Measurements from ENCODE around the gene PDXK. TPM values are rescaled to one million over a fixed set of nuclear protein-coding genes. Genes with fewer than 3 reads are reported as not detected.

PDXK gene
- total RNA-seq, 1 experiment from 2014 or later = 175 TPM

DNA sequence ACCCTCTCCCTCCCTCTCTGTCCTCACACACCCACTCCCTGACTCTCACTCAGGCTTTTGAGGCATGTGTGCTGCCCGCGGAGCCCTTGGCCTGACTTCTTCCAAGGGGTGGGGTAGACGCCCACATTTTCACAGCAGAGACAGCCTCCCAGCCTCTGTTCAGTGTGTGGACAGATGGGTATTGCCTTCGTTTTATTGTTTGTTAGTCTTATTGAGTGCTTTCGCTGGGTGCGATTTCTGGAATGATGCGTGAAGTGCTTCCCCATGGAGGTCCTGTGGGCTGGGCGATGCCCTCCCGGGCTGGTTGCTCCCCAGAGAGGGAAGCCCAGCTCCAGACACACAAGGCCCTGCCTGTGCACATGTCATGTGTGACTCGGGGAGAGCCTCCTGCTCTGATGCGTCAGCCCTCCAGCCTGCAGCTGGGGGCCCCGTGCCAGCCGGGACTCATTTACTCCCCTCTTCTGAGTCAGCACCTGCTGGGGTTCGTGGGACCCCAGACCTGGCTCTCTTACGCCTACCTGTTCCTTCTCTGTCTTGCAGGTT lies 14.7 kb downstream of the PDXK start:
- H3K4me3 ChIP-seq = no peak overlapping the region
- no peak overlapping the region for H3K4me2 ChIP-seq
- intact Hi-C loops (cut with micrococcal nuclease; ENCODE audit: unreplicated experiment) = no loop called here
- TF ChIP-seq, protein P1, sequence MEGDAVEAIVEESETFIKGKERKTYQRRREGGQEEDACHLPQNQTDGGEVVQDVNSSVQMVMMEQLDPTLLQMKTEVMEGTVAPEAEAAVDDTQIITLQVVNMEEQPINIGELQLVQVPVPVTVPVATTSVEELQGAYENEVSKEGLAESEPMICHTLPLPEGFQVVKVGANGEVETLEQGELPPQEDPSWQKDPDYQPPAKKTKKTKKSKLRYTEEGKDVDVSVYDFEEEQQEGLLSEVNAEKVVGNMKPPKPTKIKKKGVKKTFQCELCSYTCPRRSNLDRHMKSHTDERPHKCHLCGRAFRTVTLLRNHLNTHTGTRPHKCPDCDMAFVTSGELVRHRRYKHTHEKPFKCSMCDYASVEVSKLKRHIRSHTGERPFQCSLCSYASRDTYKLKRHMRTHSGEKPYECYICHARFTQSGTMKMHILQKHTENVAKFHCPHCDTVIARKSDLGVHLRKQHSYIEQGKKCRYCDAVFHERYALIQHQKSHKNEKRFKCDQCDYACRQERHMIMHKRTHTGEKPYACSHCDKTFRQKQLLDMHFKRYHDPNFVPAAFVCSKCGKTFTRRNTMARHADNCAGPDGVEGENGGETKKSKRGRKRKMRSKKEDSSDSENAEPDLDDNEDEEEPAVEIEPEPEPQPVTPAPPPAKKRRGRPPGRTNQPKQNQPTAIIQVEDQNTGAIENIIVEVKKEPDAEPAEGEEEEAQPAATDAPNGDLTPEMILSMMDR (conservative IDR thresholded peaks at IDR 0.05) = no peak
- no peak for TF ChIP-seq EZH2 (IDR thresholded peaks at IDR 0.05; ENCODE audit: low read depth)
- DNase-seq = no peak
- no peak overlapping the region for H3K27ac ChIP-seq
- no peaks in the 10 kb centered on the region for H3K27me3 ChIP-seq (ENCODE audit: insufficient read depth, low read depth)
- no peak overlapping the region for H2AFZ ChIP-seq
- no peaks in the 10 kb centered on the region for H3K36me3 ChIP-seq (ENCODE audit: low read depth)
- peaks cover 43% of the 10 kb centered on the region for H4K20me1 ChIP-seq (ENCODE audit: insufficient read depth)
- no peaks in the 10 kb centered on the region for H3K9me3 ChIP-seq (ENCODE audit: insufficient read depth, low read depth)
- H3F3A ChIP-seq (ENCODE audit: insufficient read depth, low read depth) = no peaks in the 10 kb centered on the region
- H3K9me2 ChIP-seq (ENCODE audit: insufficient read depth) = no peaks in the 10 kb centered on the region
- H3K4me1 ChIP-seq (replicated peaks; ENCODE audit: insufficient read depth) = peaks cover 9% of the 10 kb centered on the region; the same call in 1 of the 2 replicates
- BruUV-seq (replicated peaks) = no TSS peak
- POLR2A ChIA-PET (ENCODE audit: unreplicated experiment) = no interaction called here
- H3K79me2 ChIP-seq (ENCODE audit: low read depth) = peaks cover 73% of the 10 kb centered on the region
- CTCF ChIA-PET = no interaction called here

DNA sequence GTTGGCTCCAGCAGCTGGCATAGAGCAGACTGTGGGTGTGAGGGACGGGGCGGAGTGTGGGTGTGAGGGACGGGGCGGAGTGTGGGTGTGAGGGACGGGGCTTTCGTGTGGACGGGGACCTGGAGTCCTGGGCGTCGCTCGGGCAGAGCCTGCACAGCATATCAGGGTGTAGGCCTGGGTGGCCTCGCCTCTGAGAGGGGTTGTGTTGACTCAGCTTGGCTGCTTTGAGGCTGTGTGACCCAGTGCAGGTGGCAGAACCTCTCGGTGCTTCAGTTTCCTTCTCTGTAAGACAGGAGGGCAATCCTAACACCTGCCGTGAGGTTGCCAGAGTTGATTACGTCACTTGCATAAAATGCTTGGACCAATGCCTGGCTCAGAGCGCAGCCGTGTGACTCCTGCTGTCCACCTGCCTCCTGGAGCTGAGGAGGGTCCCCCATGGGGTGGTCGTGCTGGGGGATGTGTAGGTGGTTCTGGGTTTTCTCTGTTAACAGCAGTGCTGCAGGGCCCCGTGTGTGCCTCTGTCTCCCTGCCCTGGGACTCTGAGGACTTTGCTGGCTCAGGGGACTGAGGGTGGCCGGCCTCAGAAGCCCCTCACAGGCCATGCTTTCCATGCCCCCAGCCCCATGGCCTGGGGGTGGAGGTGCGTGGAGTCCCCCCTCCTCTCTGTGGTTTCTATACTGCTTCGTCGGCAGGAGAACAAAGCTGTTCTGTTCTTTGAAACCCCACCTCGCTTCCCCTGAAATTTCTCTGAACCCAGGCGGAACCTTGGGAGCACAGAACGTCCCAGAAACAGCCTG lies 15.4 kb downstream of the PDXK start:
- Histone ChIP-seq H3K4me2 (no peak overlapping the region), H4K20me1 (ENCODE audit: insufficient read depth) (peaks cover 42% of the 10 kb centered on the region), H3K36me3 (ENCODE audit: low read depth) (no peaks in the 10 kb centered on the region), H3F3A (ENCODE audit: insufficient read depth, low read depth) (peaks cover 6% of the 10 kb centered on the region; the same call in 1 of the 2 replicates), H2AFZ (no peak overlapping the region), H3K79me2 (ENCODE audit: low read depth) (peaks cover 70% of the 10 kb centered on the region), H3K27ac (no peak overlapping the region), H3K9me3 (ENCODE audit: insufficient read depth, low read depth) (no peaks in the 10 kb centered on the region), H3K27me3 (ENCODE audit: insufficient read depth, low read depth) (no peaks in the 10 kb centered on the region), H3K9me2 (ENCODE audit: insufficient read depth) (no peaks in the 10 kb centered on the region), H3K4me3 (no peak overlapping the region), H3K4me1 (replicated peaks; ENCODE audit: insufficient read depth) (peaks cover 2% of the 10 kb centered on the region; the same call in 1 of the 2 replicates)
- ChIA-PET CTCF (no interaction called here), POLR2A (ENCODE audit: unreplicated experiment) (no interaction called here)
- no peak for DNase-seq
- intact Hi-C loops (cut with micrococcal nuclease; ENCODE audit: unreplicated experiment) = no loop called here
- no TSS peak for BruUV-seq (replicated peaks)
- TF ChIP-seq, protein P1 (conservative IDR thresholded peaks at IDR 0.05) = no peak
- TF ChIP-seq EZH2 (IDR thresholded peaks at IDR 0.05; ENCODE audit: low read depth) = no peak

DNA sequence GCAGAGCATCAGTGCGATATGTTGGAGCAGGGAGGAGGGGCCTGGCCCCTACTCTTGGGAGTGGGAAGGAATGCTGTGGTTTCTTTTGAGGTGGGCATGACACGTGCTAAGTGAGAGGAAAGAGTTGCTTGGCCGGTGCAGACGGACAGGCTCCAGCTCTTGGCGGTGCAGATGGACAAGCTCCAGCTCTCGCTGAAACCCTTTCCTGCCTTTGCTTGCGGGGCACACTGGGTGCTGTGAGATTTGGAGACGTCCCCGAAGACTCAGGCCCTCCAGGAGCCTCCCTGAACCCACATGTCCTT lies 15.9 kb downstream of the PDXK start:
- Histone ChIP-seq H3K36me3 (ENCODE audit: low read depth) (no peaks in the 10 kb centered on the region), H3F3A (ENCODE audit: insufficient read depth, low read depth) (peaks cover 8% of the 10 kb centered on the region; the same call in 1 of the 2 replicates), H3K4me2 (no peak overlapping the region), H3K79me2 (ENCODE audit: low read depth) (peaks cover 66% of the 10 kb centered on the region), H4K20me1 (ENCODE audit: insufficient read depth) (peaks cover 36% of the 10 kb centered on the region), H3K4me3 (no peak overlapping the region), H3K27ac (no peak overlapping the region), H3K9me2 (ENCODE audit: insufficient read depth) (no peaks in the 10 kb centered on the region), H2AFZ (no peak overlapping the region), H3K4me1 (replicated peaks; ENCODE audit: insufficient read depth) (no peaks in the 10 kb centered on the region), H3K9me3 (ENCODE audit: insufficient read depth, low read depth) (no peaks in the 10 kb centered on the region), H3K27me3 (ENCODE audit: insufficient read depth, low read depth) (no peaks in the 10 kb centered on the region)
- BruUV-seq (replicated peaks) = no TSS peak
- no peak for TF ChIP-seq EZH2 (IDR thresholded peaks at IDR 0.05; ENCODE audit: low read depth)
- TF ChIP-seq, protein P1 (conservative IDR thresholded peaks at IDR 0.05) = no peak
- CTCF ChIA-PET = no interaction called here
- POLR2A ChIA-PET (ENCODE audit: unreplicated experiment) = no interaction called here
- no peak for DNase-seq
- intact Hi-C loops (cut with micrococcal nuclease; ENCODE audit: unreplicated experiment) = no loop called here

Measured in PC-9 (cell line).